ENCODE data around the gene DLL3.
"Not testable (repeated sequence)": the region's sequence is repeated elsewhere in the genome, so short reads cannot be mapped to it uniquely, and the experiment has no call there.

The DLL3 gene, protein sequence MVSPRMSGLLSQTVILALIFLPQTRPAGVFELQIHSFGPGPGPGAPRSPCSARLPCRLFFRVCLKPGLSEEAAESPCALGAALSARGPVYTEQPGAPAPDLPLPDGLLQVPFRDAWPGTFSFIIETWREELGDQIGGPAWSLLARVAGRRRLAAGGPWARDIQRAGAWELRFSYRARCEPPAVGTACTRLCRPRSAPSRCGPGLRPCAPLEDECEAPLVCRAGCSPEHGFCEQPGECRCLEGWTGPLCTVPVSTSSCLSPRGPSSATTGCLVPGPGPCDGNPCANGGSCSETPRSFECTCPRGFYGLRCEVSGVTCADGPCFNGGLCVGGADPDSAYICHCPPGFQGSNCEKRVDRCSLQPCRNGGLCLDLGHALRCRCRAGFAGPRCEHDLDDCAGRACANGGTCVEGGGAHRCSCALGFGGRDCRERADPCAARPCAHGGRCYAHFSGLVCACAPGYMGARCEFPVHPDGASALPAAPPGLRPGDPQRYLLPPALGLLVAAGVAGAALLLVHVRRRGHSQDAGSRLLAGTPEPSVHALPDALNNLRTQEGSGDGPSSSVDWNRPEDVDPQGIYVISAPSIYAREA

DNA sequence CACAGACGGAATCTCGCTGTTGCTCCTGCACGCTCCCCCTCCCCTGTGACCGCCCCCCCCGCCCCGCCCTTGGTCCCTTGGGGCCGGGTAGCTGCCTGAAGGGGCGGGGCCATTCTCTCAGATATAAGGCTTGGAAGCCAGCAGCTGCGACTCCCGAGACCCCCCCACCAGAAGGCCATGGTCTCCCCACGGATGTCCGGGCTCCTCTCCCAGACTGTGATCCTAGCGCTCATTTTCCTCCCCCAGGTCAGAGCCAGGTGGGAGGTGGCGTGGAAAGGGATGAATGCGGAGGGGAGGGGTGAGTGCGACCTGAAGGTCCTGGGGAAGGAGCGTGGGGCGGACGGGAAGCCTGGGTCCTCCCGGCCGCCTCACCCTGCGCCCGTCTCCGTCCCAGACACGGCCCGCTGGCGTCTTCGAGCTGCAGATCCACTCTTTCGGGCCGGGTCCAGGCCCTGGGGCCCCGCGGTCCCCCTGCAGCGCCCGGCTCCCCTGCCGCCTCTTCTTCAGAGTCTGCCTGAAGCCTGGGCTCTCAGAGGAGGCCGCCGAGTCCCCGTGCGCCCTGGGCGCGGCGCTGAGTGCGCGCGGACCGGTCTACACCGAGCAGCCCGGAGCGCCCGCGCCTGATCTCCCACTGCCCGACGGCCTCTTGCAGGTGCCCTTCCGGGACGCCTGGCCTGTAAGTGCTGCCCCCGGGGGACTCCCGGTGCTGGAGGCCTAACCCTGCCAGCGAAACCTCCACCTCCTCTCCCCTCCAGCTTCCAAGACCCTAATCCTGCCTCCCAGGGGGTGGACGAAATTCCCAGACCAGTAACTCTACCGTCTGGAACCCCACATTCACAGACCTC, at the start of gene DLL3:
DLL3 (plus strand) TSS at position 150 of the 845 bp plus-strand sequence; CDS start at position 178, 28 bp downstream.
- DNase-seq: no peak

DNA sequence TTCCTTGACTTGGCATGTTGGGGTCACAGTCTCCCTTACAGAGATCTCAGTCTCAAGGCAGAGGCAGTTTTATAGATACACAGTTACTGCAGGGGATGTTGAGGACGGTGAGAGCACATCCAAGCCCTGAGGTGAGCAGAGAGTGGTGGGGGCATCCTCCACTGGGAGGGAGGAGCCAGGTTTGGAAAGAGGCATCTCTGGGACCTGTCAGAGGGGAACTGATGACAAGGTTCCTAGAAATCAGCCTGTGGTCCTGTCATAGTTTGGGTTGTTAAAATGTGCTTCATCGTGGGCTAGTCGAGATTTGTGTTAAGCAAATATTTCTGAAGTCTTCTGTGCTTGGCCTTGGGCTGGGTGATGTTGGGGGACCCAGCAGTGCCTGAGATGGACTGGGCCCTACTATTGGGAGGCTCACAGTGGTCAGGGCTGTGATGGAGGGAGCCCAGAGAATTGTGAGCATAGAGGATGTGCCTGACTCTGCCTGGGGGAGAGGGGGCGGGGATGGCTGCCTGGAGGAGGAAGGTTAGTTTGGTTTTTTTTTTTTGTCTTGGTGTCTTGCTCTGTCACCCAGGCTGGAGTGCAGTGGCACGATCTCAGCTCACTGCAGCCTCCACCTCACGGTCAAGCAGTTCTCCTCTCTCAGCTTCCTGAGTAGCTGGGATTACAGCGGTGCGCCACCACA, 49.5 kb upstream of the DLL3 start:
- no peak for DNase-seq

DNA sequence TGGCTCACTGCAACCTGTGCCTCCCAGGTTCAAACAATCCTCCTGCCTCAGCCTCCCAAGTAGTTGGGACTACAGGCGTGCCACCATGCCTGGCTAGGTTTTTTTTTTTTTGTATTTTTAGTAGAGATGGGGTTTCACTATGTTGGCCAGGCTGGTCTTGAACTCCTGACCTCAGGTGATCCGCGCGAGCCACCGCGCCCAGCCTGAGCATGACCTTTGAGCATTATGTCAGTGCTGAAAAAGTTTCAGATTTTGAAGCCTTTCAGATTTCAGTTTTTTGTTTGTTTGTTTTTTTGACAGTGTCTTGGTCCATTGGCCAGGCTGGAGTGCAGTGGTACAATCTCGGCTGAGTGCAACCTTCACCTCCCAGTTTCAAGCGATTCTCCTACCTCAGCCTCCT, 47.5 kb upstream of the DLL3 start:
- not testable (repeated sequence) for DNase-seq

DNA sequence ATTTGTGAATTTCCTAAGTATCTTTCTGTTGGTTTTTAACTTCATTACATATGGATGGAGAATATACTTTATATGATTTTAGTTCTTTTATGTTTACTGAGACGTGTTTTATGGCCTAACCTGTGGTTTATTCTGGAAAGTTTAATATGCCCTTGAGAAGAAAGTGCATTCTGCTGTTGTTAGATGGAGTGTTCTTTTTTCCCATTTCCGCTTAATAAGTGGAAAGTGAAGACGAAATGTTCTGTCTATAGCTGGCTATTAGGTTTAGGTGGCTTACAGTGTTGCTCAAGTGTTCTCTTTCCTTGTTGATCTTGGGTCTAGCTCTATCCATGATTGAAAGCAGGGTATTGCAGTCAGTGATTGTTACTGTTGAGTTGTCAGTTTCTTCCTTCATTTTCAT, 35.3 kb upstream of the DLL3 start:
- DNase-seq: no peak

DNA sequence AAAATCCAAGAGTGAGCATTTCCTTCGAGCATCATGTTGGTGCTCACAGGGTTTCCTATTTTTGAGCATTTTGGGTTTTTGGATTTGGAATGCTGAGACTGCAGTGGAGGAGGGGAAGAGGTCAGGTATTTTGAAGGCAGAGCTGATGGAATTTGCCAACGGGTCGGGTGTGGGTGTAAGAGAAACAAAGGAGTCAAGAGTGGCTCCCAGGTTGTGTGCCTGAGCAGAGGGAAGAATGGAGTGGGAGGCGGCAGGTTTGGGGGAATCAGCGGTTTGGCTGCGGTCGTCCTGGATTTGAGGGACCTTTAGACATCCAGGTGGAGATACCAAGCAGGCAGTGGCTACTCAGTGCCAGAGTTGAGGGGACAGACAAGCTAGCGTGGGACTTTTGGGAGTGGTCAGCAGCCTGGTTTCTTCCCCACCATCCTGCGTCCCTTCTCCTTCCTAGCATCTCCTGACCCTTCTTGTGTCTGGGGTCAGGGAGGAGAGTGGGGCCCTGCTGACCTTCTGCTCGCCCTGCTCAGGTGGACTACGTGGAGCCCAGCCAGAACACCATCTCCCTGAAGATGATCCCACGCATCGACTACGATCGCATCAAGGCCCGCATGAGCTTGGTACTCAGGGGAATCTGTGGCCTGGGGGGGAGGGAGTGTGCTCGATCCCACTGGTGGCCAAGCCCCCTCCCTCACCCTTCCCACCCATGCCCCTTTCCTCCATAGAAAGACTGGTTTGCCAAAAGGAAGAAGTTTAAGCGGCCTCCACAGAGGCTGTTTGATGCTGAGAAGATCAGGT, 32.6 kb upstream of the DLL3 start:
- no peak for DNase-seq

DNA sequence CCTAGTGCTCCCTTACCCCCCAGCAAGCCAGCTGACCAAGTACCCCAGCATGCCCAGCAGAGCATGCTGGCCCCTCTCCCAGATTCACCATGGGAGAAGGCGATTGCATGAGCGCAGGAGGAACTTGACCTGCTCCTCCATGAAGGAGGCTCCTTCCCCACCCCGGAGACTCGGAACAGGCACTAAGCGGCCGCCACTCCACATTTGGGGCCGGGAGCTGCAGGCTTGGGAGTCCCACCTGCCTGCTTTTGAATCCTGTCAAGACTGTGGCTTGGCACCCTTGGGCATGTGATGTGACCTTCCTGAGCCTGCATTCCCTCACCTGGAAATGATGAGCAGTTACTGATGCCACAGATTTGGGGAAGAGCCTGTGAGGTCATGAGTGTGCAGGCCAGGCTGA, 30.8 kb upstream of the DLL3 start:
- DNase-seq: no peak

DNA sequence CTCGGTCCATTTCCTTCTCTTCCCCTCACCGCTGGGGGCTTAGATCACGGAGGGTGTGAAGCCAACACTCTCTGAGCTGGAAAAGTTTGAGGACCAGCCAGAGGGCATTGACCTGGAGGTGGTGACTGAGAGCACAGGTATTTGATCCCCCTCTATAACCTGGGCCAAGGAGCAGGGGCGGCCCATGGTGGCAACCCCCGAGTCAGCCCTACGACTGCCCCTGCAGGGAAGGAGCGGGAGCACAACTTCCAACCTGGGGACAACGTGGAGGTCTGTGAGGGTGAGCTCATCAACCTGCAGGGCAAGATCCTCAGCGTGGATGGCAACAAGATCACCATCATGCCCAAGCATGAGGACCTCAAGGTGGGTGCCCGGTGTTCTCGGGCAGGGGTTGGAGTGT, 29.7 kb upstream of the DLL3 start:
- DNase-seq: no peak

DNA sequence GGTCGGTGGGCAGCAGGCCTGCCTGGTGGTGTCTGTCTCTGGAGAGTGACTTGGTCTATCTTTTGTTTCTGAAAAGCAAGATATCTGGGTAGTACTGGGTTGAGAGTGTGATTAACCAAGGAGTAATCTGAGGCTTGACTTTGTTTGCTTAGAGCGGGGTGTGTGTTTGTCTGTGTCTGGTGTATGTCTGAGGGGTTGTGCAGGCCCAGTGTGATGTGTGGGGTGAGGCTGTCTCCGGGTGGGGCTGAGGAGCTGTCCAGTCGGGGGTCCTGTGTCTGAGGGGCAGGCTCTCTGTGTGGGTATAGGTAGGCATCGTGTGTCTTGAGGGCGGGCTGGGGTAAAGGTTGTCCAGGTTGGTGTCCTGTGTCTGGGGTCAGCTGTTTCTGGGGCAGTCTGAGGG, 29.2 kb upstream of the DLL3 start:
- DNase-seq: no peak

DNA sequence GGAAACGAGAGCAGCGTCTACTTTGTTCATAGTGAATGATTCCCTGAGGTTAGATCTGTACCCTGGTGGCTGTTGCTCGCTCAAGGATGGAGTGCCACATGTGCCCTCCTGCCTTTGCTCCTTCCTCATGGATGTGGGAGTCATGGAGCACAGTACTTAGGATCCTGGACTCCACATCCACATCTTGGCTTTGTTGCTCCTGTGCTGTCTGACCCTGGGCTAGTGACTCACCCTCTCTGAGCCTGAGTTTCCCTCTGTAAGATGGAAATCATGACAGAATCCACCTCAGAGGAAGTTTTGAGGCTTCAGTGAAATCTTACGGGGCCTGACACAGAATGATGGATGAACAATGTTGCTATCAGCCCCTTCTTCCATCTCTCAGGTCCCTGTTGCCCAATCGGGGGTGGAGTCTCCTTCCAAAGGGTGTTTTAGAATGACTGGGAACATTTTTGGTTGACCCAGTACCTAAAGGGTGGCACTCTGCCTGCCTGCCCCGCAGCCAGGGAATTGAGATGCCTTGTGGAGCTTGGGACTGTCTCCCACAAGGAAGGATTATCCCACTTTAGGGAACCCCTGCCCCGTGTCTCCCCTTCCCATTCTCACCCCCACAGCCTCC, 27.9 kb upstream of the DLL3 start:
- DNase-seq: no peak

DNA sequence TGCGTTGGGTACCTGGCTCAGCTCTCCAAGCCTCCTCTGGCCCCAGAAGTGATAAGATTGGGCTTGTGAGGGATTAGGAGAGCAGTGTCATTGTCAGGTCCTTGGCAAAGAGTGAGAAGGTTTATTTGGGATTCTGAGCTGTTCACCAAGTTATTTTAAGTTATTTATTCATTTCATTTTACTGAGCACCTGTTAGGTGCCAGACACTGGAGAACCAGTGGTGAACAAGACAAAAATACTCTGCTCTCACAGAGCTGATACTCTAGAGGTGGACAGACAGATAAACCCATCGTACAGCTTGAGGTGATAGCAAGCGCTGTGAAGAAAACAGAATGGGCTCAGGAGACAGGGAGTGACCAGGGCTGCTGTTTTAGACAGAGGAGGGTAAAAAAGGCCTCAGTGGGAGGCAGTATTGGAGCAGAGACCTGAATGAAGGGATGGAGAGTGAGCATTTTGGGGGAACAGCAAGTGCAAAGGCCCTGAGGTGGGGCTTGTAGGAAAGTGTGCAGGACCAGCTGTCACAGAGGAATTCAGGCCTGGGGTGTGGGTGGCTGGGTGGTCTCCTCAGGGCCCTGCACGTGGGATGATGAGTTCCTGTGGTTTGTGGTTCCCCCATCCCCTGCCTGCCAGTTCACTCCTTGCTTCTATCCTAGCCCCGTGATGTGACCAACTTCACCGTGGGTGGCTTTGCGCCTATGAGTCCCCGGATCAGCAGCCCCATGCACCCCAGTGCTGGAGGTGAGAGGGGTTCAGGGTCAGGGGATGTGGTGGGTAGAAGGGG, 26.8 kb upstream of the DLL3 start:
- DNase-seq: no peak

DNA sequence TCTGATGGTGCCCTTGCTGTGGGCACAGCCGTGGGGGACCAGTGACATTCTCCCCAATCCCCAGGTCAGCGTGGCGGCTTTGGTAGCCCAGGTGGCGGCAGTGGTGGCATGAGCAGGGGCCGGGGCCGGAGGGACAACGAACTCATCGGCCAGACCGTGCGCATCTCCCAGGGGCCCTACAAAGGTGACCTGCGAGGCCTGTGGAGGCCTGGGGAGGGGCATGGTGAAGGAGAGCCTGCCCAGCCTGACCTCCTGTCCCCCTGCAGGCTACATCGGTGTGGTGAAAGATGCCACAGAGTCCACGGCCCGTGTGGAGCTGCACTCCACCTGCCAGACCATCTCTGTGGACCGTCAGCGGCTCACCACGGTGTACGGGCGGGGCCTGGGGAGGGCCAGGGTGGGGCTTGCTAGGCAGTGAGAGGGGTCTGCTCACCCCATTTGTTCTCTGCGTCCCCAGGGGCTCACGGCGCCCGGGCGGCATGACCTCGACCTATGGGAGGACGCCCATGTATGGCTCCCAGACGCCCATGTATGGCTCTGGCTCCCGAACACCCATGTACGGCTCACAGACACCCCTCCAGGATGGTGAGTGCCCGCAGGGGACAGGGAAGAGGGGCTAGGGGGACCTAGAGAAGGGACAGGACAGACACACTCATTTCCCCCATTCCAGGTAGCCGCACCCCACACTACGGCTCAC, 25.9 kb upstream of the DLL3 start:
- no peak for DNase-seq

DNA sequence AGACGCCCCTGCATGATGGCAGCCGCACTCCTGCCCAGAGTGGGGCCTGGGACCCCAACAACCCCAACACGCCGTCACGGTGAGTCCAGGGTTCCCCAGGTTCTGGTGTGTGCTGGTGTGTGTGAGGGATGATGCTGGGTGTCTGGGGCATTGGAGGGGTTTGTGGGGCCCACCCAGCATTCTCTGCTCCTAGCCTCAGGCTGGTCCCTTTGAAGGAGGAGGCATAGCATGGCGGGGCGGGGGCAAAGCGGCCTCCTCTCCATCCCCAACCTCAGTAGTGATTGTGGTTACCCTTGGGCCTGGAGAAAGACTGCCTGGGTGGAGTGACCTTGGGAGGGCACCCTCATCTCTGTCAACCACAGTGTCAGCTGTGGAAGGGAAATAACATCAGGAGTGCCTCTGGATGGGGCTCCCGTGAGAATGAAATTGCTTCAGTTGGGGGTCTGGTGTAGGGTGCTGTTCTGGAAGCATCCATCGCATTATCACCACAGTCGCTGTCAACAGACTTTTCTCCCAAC, 25.2 kb upstream of the DLL3 start:
- DNase-seq: no peak

DNA sequence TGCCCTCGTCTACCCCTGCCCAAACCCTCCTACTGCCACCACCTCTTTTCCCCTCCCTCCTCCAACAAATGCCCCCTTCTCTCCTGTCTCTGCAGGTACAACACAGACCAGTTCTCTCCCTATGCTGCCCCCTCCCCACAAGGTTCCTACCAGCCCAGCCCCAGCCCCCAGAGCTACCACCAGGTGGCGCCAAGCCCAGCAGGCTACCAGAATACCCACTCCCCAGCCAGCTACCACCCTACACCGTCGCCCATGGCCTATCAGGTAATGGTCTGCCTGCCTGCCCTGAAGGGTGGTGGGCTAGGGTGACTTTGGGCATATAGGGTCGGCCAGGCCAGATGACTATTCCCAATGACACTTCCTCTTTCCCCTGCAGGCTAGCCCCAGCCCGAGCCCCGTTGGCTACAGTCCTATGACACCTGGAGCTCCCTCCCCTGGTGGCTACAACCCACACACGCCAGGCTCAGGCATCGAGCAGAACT, 24.6 kb upstream of the DLL3 start:
- DNase-seq: no peak

DNA sequence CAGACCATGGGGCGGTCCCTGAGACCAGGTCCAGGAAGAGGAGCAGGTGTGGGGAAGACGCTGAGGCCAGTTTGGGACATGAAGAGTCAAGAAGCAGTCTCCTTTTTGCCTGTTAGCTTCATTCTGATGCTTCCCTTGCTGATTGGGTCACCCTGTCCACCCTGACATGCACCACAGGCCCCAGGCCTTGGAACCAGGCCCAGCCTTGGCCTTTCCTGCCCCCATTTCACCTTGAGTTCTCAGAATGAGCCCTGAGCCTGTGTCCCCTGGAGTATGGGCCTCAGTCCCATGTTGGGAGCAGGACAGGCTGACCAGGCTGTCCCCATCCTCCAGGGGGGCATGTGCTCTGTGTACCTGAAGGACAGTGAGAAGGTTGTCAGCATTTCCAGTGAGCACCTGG, 23.0 kb upstream of the DLL3 start:
- DNase-seq: no peak

DNA sequence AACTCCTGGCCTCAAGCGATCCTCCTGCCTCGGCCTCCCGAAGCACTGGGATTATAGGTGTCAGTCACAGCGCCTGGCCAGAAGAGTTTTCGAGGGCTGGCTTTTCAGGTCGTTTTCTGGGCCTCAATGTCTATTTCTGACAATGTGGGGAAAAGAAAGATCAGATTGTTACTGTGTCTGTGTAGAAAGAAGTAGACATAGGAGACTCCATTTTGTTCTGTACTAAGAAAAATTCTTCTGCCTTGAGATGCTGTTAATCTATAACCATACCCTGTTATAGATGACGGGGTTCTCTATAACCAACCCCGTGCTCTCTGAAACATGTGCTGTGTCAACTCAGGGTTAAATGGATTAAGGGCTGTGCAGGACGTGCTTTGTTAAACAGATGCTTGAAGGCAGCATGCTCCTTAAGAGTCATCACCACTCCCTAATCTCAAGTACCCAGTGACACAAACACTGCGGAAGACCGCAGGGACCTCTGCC, 19.4 kb upstream of the DLL3 start:
- DNase-seq: not testable (repeated sequence)

DNA sequence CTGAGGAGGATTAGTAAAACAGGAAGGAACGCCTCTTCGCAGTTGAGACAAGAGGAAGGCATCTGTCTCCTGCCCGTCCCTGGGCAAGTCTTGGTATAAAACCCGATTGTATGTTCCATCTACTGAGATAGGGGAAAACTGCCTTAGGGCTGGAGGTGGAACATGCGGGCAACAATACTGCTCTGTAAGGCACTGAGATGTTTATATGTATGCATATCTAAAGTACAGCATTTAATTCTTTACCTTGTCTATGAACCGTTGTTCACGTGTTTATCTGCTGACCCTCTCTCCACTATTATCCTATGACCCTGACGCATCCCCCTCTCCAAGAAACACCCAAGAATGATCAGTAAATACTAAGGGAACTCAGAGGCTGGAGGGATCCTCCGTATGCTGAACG, 18.8 kb upstream of the DLL3 start:
- DNase-seq: peak; percentile 62

DNA sequence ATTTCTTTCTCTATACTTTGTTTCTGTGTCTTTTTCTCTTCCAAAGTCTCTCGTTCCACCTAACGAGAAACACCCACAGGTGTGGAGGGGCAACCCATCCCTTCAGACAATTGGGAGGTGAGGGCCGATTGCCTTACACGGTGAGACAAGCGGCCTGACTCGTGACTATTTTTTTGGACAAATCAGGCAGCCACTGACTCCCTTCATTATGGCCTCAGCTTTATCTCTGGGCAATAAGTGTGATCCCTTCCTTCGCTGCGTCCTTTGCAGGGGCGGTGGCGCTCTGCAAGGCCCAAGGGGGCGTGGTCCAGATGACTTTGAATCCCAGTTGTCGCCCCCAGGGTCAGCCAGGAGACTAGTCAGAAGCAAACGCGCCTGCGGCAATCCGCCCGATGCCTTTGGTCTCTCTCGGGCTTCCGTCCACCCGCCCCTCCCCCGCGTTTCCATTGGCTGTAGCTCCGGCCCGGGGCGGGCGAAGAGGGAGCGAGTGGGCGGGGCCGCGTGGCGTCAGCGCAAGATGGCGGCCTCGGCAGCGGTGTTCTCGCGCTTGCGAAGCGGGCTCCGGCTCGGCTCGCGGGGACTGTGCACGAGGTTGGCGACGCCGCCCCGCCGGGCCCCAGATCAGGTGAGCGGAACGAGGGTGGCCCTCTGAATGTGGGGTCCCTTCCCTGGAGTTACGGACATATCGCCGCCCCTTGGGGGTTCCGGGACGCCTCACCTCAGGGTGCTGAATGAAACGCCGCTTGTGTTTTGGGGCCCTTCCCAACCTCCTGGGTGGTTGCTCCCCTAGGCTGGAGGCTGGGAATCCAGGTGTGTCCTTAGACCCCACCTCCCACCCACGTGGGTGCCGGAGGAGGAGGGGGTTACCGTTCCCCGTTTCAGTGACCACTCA, 18.2 kb upstream of the DLL3 start, which contains the start of gene TIMM50:
TIMM50 (plus strand) TSS at position 502 of the 892 bp plus-strand sequence; CDS start at position 518, 16 bp downstream.
- peak; percentile 97 for DNase-seq

DNA sequence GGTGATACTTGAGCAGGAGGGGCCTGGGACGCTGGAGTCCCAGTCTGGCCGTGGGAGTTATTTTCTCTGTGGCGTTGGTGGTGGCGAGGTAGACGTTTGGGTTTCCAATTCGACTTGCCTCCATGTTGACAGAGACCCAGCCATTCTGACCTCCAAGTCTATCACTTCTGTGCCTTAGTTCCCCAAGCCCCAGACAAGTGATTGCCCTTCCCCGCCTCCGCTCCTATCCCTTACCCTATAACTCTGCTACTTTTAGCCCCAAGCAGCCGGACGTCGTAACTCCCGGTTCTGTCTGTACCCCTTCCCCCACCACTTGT, 17.6 kb upstream of the DLL3 start:
- DNase-seq: no peak

DNA sequence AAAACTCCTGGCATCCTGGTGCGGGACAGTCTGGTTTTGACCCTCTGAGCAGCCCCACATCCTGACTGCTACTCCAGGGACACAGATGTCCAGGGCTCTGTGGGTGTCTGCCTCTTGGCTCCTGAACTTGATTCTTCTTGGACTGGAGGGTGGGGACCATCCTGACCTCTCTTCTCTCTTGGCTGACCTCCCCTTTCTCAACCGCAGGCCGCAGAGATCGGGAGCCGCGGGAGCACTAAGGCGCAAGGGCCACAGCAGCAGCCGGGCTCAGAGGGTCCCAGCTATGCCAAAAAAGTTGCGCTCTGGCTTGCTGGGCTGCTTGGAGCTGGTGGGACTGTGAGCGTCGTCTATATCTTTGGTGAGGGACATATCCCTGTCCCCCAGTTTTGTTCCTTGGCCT, 17.1 kb upstream of the DLL3 start:
- no peak for DNase-seq
